SK-N-SH (cell line): ENCODE data around the gene CAMK2N2. TPM values are rescaled to one million over a fixed set of nuclear protein-coding genes. Genes with fewer than 3 reads are reported as not detected.

Experiments used
- ELF1 ChIP-seq: IDR thresholded peaks from 2 replicates; pipeline ENCODE4 v1.4.0; 2012
- EP300 ChIP-seq, 2 experiments: IDR thresholded peaks; 2 replicates each; pipeline versions ENCODE4 v1.4.0 to v1.6.1; 2012; ENCODE audit warnings: borderline replicate concordance in 1 of 2, low read depth in 1 of 2, low read length in 1 of 2
- FOXM1 ChIP-seq: IDR thresholded peaks from 2 replicates; pipeline ENCODE4 v1.4.0; 2012; ENCODE audit warnings: low read depth, mild to moderate bottlenecking
- MAX ChIP-seq: IDR thresholded peaks from 2 replicates; pipeline ENCODE4 v1.4.0; 2012; ENCODE audit warnings: low read depth
- MEF2A ChIP-seq: IDR thresholded peaks from 2 replicates; pipeline ENCODE4 v1.4.0; 2012; ENCODE audit warnings: low read depth, borderline replicate concordance
- MXI1 ChIP-seq: IDR thresholded peaks from 2 replicates; pipeline ENCODE4 v1.6.1; 2012; ENCODE audit warnings: mild to moderate bottlenecking, low read depth, low read length, improper control_type of control experiment
- NFIC ChIP-seq: IDR thresholded peaks from 2 replicates; pipeline ENCODE4 v1.4.0; 2012; ENCODE audit warnings: borderline replicate concordance
- NRF1 ChIP-seq: IDR thresholded peaks from 2 replicates; pipeline ENCODE4 v1.6.1; 2012; ENCODE audit warnings: low read depth, mild to moderate bottlenecking, low read length
- PBX3 ChIP-seq: IDR thresholded peaks from 2 replicates; pipeline ENCODE4; 2012
- POLR2AphosphoS5 ChIP-seq: IDR thresholded peaks from 2 replicates; pipeline ENCODE4 v1.6.1; 2012; ENCODE audit warnings: low read depth, low read length
- REST ChIP-seq: IDR thresholded peaks from 2 replicates; pipeline ENCODE4 v1.6.1; 2012; ENCODE audit warnings: mild to moderate bottlenecking, low read depth, low read length, moderate library complexity
- RFX5 ChIP-seq: IDR thresholded peaks from 2 replicates; pipeline ENCODE4 v1.6.1; 2012; ENCODE audit warnings: mild to moderate bottlenecking, improper control_type of control experiment, low read length
- SIN3A ChIP-seq: IDR thresholded peaks from 2 replicates; pipeline ENCODE4 v1.6.1; 2012; ENCODE audit warnings: low read depth, mild to moderate bottlenecking, low read length, moderate library complexity, borderline replicate concordance
- SMC3 ChIP-seq: IDR thresholded peaks from 2 replicates; pipeline ENCODE4 v1.6.1; 2012; ENCODE audit warnings: low read depth, low read length, improper control_type of control experiment
- USF1 ChIP-seq: IDR thresholded peaks from 2 replicates; pipeline ENCODE4 v1.4.0; 2012; ENCODE audit warnings: low read depth, borderline replicate concordance
- ZBTB33 ChIP-seq: IDR thresholded peaks from 2 replicates; pipeline ENCODE4 v1.4.0; 2012; ENCODE audit warnings: low read depth, borderline replicate concordance
- polyA plus RNA-seq, 3 experiments: library from polyadenylated mRNA; depleted of rRNA; stranded (reverse); fragments of >200 nt; gene quantifications; 2 replicates each; pipeline ENCODE4 v1.2.3, GENCODE V29; 2012
- TF ChIP-seq, protein P1 (sequence below): fragments of 200-600 bp; sonication (generic); IDR thresholded peaks from 2 replicates; pipeline ENCODE4 v1.6.1; 2017; ENCODE audit warnings: antibody characterized with exemption, mild to moderate bottlenecking, moderate library complexity

Gene CAMK2N2
- polyA plus RNA-seq, 1 of the 3 experiments (the other 2 are of a cell fraction), result 2.2 TPM

- TF ChIP-seq, protein P1, sequence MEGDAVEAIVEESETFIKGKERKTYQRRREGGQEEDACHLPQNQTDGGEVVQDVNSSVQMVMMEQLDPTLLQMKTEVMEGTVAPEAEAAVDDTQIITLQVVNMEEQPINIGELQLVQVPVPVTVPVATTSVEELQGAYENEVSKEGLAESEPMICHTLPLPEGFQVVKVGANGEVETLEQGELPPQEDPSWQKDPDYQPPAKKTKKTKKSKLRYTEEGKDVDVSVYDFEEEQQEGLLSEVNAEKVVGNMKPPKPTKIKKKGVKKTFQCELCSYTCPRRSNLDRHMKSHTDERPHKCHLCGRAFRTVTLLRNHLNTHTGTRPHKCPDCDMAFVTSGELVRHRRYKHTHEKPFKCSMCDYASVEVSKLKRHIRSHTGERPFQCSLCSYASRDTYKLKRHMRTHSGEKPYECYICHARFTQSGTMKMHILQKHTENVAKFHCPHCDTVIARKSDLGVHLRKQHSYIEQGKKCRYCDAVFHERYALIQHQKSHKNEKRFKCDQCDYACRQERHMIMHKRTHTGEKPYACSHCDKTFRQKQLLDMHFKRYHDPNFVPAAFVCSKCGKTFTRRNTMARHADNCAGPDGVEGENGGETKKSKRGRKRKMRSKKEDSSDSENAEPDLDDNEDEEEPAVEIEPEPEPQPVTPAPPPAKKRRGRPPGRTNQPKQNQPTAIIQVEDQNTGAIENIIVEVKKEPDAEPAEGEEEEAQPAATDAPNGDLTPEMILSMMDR, result peak; percentile 89
- no peak for TF ChIP-seq ELF1
- no peak for TF ChIP-seq NFIC
- no peak for TF ChIP-seq POLR2AphosphoS5
- TF ChIP-seq MEF2A, result no peak
- peak; percentile 51; the same call in 1 of the 2 replicates for TF ChIP-seq MXI1
- no peak for TF ChIP-seq NRF1
- no peak for TF ChIP-seq USF1
- TF ChIP-seq REST, result 0 out of 2 replicates have a peak, but pooled peaks have one; percentile 23
- no peak for TF ChIP-seq PBX3
- TF ChIP-seq SMC3, result peak; percentile 82
- TF ChIP-seq SIN3A, result no peak
- no peak for TF ChIP-seq FOXM1
- no peak for TF ChIP-seq ZBTB33
- TF ChIP-seq MAX, result no peak
- no peak; the same call in 1 of the 2 replicates for TF ChIP-seq RFX5
- TF ChIP-seq EP300 (IDR thresholded peaks at IDR 0.05; ENCODE audit: borderline replicate concordance in 1 of 2, low read depth in 1 of 2, low read length in 1 of 2), result no peak
These were observed 11.1 kb downstream of the CAMK2N2 start (continued) for GRCh38 chr3:184250167-184250828.
